Naive thymus-derived CD8-positive, alpha-beta T cell (primary cell): ENCODE data around the gene SLC2A13. TPM values are rescaled to one million over a fixed set of nuclear protein-coding genes. Genes with fewer than 3 reads are reported as not detected.

Experiments used
- ATAC-seq, 2 donors: fragments of 150-1000 bp; cut with Tn5 transposase in 1 of 2; sonication (Bioruptor Pico), chemical (Tn5 transposase) in 1 of 2; 1 replicate in 1 of 2; 2 replicates in 1 of 2; pipeline ENCODE4 v1.10.0; 2021; ENCODE audit warnings: mild to moderate bottlenecking in 2 of 2, moderate library complexity in 2 of 2
- POLR2A ChIA-PET: fragments of 350-600 bp; sonication (Branson Sonifier 250); formaldehyde crosslinking; loops from one replicate; lab custom pipeline; 2021; ENCODE audit warnings: antibody characterized with exemption; lab: Charles Lee
- DNase-seq, 10 donors: peaks; one replicate each; pipeline versions ENCODE4 v3.0.0 to v3.0.0-alpha.2; 2020 to 2022
- H3K27ac Mint-ChIP-seq, 10 donors: one replicate each; pipeline ENCODE4 v1.8.0; 2020 to 2022; ENCODE audit warnings: mild to moderate bottlenecking in 10 of 10, mixed read lengths in 10 of 10, moderate library complexity in 4 of 10, inconsistent platforms in 1 of 10
- H3K27me3 Mint-ChIP-seq, 5 donors: one replicate each; pipeline ENCODE4 v1.8.0; 2021 to 2022; ENCODE audit warnings: mixed read lengths in 5 of 5
- H3K36me3 Mint-ChIP-seq, 3 donors: one replicate each; pipeline ENCODE4 v1.8.0; 2020 to 2022; ENCODE audit warnings: mixed read lengths in 3 of 3, mild to moderate bottlenecking in 2 of 3, inconsistent platforms in 1 of 3
- H3K4me1 Mint-ChIP-seq, 4 donors: one replicate each; pipeline ENCODE4 v1.8.0; 2021 to 2022; ENCODE audit warnings: mixed read lengths in 4 of 4
- H3K4me3 Mint-ChIP-seq, 10 donors: one replicate each; pipeline ENCODE4 v1.8.0; 2020 to 2022; ENCODE audit warnings: mild to moderate bottlenecking in 10 of 10, mixed read lengths in 10 of 10, moderate library complexity in 6 of 10, inconsistent platforms in 1 of 10
- H3K9me3 Mint-ChIP-seq, 9 donors: one replicate each; pipeline ENCODE4 v1.8.0; 2020 to 2022; ENCODE audit warnings: mixed read lengths in 9 of 9, mild to moderate bottlenecking in 3 of 9, inconsistent platforms in 1 of 9, moderate library complexity in 1 of 9
- polyA plus RNA-seq, 3 donors: library from polyadenylated mRNA; unstranded; fragments of 300-500 nt; fragmentation: Illumina TruSeq; gene quantifications; one replicate each; pipeline ENCODE4 v1.2.3, GENCODE V29; 2021
- total RNA-seq, 8 experiments: library from RNA in 2 of 8; stranded (reverse) in 2 of 8; gene quantifications; one replicate each; pipeline ENCODE4 v1.2.3 and lab custom pipeline; 2021 to 2026

The SLC2A13 gene
- total and polyA plus RNA-seq, 5 experiments from 2014 or later: 1.4 to 7.6 (median 1.6) TPM

DNA sequence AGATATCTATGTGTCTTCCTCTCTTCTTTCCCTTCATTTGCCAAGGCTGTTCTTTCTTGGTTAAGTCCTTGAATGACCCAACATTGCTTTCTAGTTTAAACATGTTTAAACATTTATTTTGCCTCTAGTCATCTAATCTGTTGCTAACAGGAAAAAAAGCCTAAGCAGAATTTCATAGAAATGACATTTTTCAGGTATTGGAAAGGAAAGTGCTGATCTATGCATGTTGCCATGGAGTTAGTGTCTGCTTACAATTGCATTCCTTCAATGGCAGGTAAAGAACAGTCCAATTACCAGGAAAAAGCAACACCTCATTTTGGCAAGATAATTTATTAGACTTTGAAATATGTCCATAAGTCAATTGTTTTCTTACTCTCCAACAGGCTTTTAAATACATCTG, 21.5 kb upstream of the SLC2A13 start:
- H3K36me3 Mint-ChIP-seq: no peaks in the 10 kb centered on the region
- POLR2A ChIA-PET: no interaction called here
- DNase-seq (no peak), ATAC-seq (no peak)
- no peak overlapping the region for H3K4me3 Mint-ChIP-seq
- H3K9me3 Mint-ChIP-seq: no peaks in the 10 kb centered on the region
- H3K27me3 Mint-ChIP-seq: peaks cover 0 to 6% (median 4%) of the 10 kb centered on the region in 5 donors
- H3K4me1 Mint-ChIP-seq: no peaks in the 10 kb centered on the region
- no peak overlapping the region for H3K27ac Mint-ChIP-seq

DNA sequence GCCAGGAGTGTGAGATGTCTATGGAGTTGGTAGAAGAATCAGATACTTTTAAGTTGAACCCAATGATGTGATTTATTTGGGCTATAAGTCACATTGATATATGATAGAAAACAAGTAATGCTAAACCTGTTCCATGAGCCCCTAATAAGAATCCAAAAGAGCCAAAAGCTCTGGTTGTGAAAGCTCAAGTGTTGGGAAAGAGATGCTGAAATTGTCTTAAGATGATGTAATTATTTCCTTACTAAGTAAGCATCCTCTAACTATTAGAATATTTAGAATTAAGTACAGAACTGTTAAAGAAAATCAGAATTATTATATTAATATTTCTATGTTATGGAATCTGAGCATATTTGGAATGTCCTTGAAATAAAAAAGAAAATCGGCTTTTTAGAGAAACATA, 17.6 kb upstream of the SLC2A13 start:
- Mint-ChIP-seq H3K9me3 (no peaks in the 10 kb centered on the region), H3K27me3 (peaks cover 0 to 11% (median 3%) of the 10 kb centered on the region in 5 donors), H3K36me3 (no peaks in the 10 kb centered on the region), H3K4me1 (no peaks in the 10 kb centered on the region), H3K27ac (no peak overlapping the region), H3K4me3 (no peak overlapping the region)
- DNase-seq (no peak), ATAC-seq (no peak)
- POLR2A ChIA-PET: no interaction called here

- Mint-ChIP-seq H3K4me3 (no peak overlapping the region), H3K9me3 (no peaks in the 10 kb centered on the region), H3K36me3 (no peaks in the 10 kb centered on the region), H3K27me3 (peaks cover 0 to 14% (median 3%) of the 10 kb centered on the region in 5 donors), H3K27ac (no peak overlapping the region), H3K4me1 (no peaks in the 10 kb centered on the region)
- DNase-seq (no peak), ATAC-seq (no peak)
- POLR2A ChIA-PET: no interaction called here
Measured at GRCh38 chr12:40122842-40123241, 17.0 kb upstream of the SLC2A13 start.

- DNase-seq (no peak), ATAC-seq (no peak)
- peaks cover 2 to 29% (median 3%) of the 10 kb centered on the region in 5 donors for H3K27me3 Mint-ChIP-seq
- H3K27ac Mint-ChIP-seq: no peak overlapping the region
- H3K36me3 Mint-ChIP-seq: no peaks in the 10 kb centered on the region
- POLR2A ChIA-PET: interaction anchor here (1.8 kb wide), 1 partner anchor 11 kb away, joined by 10 read pairs; the partner anchor contains the start of gene SLC2A13
- no peak overlapping the region for H3K4me3 Mint-ChIP-seq
- H3K4me1 Mint-ChIP-seq: no peaks in the 10 kb centered on the region
- H3K9me3 Mint-ChIP-seq: no peaks in the 10 kb centered on the region
Measured at GRCh38 chr12:40117818-40118217, 11.9 kb upstream of the SLC2A13 start.

DNA sequence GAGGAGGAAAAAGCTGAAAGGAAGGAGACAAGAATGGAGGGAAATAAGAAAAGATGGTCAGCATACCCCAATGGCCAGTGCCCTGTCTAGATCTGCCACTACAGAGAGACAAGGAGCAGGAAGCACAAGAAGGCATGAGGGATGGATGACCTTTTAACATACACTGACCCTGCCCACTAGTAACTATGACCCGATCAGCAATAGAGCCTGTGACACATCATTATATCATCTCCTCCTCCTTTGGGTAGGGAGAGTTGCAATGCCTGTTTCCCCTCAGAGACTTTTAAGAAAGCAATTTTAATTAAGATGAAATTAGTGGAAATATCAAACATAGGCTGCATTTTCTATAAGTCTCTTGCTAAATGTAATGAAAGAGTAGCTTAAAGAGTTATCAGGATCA, 4.7 kb upstream of the SLC2A13 start:
- DNase-seq (no peak), ATAC-seq (no peak)
- no peak overlapping the region for H3K4me3 Mint-ChIP-seq
- H3K4me1 Mint-ChIP-seq: peaks cover 6 to 16% (median 16%) of the 10 kb centered on the region in 4 donors
- no peaks in the 10 kb centered on the region for H3K9me3 Mint-ChIP-seq
- H3K27me3 Mint-ChIP-seq: peaks cover 0 to 6% (median 0%) of the 10 kb centered on the region in 5 donors
- H3K27ac Mint-ChIP-seq: no peak overlapping the region
- no peaks in the 10 kb centered on the region for H3K36me3 Mint-ChIP-seq
- POLR2A ChIA-PET: interaction anchor here (0.7 kb wide), 1 partner anchor 278 kb away, joined by 4 read pairs; no protein-coding TSS in a partner anchor

- peaks cover 0 to 6% (median 0%) of the 10 kb centered on the region in 5 donors for H3K27me3 Mint-ChIP-seq
- POLR2A ChIA-PET: interaction anchor here (0.9 to 4.0 kb wide), 2 partner anchors 11 to 97 kb away, joined by 3 to 10 read pairs; no protein-coding TSS in a partner anchor
- ATAC-seq (no peak), DNase-seq (no peak)
- peaks cover 14 to 34% (median 32%) of the 10 kb centered on the region in 4 donors for H3K4me1 Mint-ChIP-seq
- H3K9me3 Mint-ChIP-seq: no peaks in the 10 kb centered on the region
- peak overlapping the region in 6 of 10 donors; percentile 81 to 97 (median 91) for H3K4me3 Mint-ChIP-seq
- H3K27ac Mint-ChIP-seq: peak overlapping the region in 6 of 10 donors; percentile 58 to 84 (median 72)
- H3K36me3 Mint-ChIP-seq: no peaks in the 10 kb centered on the region
Measured at GRCh38 chr12:40107803-40108620, 2.1 kb upstream of the SLC2A13 start.

DNA sequence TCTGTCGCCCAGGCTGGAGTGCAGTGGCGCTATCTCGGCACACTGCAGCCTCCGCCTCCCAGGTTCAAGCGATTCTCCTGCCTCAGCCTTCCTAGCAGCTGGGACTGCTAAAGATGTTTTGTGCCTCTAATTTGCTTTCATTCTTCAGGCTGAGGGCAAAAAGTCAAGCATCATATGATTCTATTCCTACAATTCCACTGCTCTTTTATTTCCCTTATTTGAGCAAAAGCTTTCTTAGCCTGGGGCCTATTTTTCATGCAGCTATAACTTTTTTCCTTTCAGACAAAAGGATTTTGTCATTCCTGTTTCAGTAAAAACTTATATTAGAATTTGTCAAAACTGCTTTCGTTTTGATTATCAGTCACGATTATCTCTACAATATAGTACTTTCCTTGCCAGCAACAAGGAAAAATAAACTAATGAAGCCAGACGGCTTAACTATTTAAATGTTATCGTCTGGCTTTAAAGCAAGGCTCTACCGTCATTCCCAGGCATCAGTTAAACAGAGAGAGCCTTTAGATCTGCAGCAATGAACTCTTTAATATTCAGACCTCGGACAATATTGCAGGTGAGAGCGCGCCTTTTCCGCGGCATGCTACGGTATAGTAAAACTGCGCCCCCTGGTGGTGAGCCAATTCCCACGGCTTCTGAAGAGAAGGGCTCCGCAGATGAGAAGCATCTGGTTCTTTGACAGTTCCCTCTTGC, 1.4 kb upstream of the SLC2A13 start:
- Mint-ChIP-seq H3K4me3 (peak overlapping the region; percentile 81 to 97 (median 90)), H3K9me3 (no peaks in the 10 kb centered on the region), H3K27ac (peak overlapping the region; percentile 58 to 84 (median 75)), H3K27me3 (peaks cover 0 to 6% (median 0%) of the 10 kb centered on the region in 5 donors), H3K36me3 (no peaks in the 10 kb centered on the region), H3K4me1 (peaks cover 14 to 36% (median 34%) of the 10 kb centered on the region in 4 donors)
- ATAC-seq: peak; percentile 37 to 50
- POLR2A ChIA-PET: interaction anchor here (4.0 kb wide), 1 partner anchor 11 kb away, joined by 10 read pairs; no protein-coding TSS in a partner anchor
- DNase-seq: peak; percentile 65 to 91 (median 84)

DNA sequence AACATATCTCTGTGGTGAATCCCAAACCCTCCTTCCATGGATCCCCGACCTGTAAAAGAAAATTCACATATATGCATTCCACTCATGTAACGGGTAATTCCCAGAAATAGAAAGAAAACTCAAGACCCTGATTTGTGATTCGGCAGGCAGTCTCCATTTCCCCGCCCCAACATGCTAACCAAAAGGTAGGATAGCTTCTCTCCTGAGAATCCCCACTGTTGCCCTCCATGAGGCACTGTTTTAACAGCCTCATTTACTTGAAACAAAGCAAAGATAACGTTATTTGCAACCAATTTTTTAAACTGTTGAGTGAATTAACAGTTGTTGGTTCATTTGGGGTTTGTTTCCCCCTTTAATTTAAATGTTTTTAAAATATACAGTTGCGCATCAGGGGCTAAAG, 774 bp upstream of the SLC2A13 start:
- Mint-ChIP-seq H3K4me1 (peaks cover 15 to 42% (median 36%) of the 10 kb centered on the region in 4 donors), H3K27me3 (peaks cover 0 to 6% (median 0%) of the 10 kb centered on the region in 5 donors), H3K27ac (peak overlapping the region; percentile 58 to 92 (median 78)), H3K9me3 (no peaks in the 10 kb centered on the region), H3K36me3 (no peaks in the 10 kb centered on the region), H3K4me3 (peak overlapping the region; percentile 81 to 97 (median 90))
- peak in 1 of 10 donors; percentile 2 for DNase-seq
- no peak for ATAC-seq
- POLR2A ChIA-PET: interaction anchor here (4.0 kb wide), 1 partner anchor 12 kb away, joined by 10 read pairs; no protein-coding TSS in a partner anchor

DNA sequence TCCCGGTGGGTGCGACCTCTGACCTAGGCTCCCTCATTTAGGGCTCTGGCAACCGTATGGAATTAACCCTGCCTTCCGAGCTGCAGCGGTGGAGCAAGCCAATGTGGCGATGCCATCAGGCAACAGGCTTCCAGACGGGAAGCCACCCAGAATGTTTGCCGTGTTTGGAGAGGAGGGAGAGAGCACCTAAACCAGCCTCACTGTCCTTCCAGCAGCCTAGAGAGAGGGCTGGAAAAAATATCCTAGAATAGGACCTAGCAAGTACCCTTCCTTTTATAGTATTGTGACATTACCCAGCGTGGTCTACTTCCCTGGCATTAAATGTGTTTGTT, 287 bp upstream of the SLC2A13 start:
- no peak for DNase-seq
- Mint-ChIP-seq H3K4me3 (peak overlapping the region; percentile 81 to 97 (median 90)), H3K9me3 (no peaks in the 10 kb centered on the region), H3K4me1 (peaks cover 17 to 47% (median 36%) of the 10 kb centered on the region in 4 donors), H3K27me3 (peaks cover 0 to 6% (median 0%) of the 10 kb centered on the region in 5 donors), H3K27ac (peak overlapping the region; percentile 58 to 92 (median 77)), H3K36me3 (no peaks in the 10 kb centered on the region)
- POLR2A ChIA-PET: interaction anchor here (1.2 to 4.0 kb wide), 2 partner anchors 12 to 487 kb away, joined by 6 to 10 read pairs; partner anchors contain the start of gene ABCD2
- no peak for ATAC-seq

DNA sequence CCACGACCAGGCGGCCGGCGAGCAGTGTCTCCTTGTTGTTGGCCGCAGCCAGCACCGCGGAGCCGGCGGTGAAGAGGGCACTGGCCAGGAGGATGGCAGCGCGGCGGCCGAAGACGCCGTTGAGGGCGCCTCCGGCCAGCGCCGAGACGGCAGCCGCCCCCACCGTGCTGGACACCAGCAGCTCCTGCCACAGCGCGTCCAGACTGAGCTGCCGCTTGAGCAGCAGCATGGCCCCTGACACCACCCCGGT, 691 bp downstream of the SLC2A13 start:
- Mint-ChIP-seq H3K4me3 (peak overlapping the region in 9 of 10 donors; percentile 72 to 97 (median 85)), H3K4me1 (peaks cover 17 to 49% (median 36%) of the 10 kb centered on the region in 4 donors), H3K36me3 (no peaks in the 10 kb centered on the region), H3K27ac (no peak overlapping the region), H3K9me3 (no peaks in the 10 kb centered on the region), H3K27me3 (peaks cover 0 to 6% (median 0%) of the 10 kb centered on the region in 5 donors)
- no peak for ATAC-seq
- POLR2A ChIA-PET: interaction anchor here (1.2 to 4.0 kb wide), 2 partner anchors 13 to 486 kb away, joined by 6 to 10 read pairs; partner anchors contain the start of gene ABCD2
- DNase-seq: no peak

GRCh38 chr12:40104461-40105264, 1.2 kb downstream of the SLC2A13 start:
- Mint-ChIP-seq H3K36me3 (no peaks in the 10 kb centered on the region), H3K27ac (peak overlapping the region in 9 of 10 donors; percentile 14 to 85 (median 60))
- POLR2A ChIA-PET: interaction anchor here (4.0 kb wide), 1 partner anchor 14 kb away, joined by 10 read pairs; no protein-coding TSS in a partner anchor

GRCh38 chr12:40103043-40103442, 2.8 kb downstream of the SLC2A13 start:
- H3K4me3 Mint-ChIP-seq: peak overlapping the region in 2 of 10 donors; percentile 8 to 85

More at GRCh38 chr12:40104461-40105264, 1.2 kb downstream of the SLC2A13 start:
- peaks cover 0 to 5% (median 0%) of the 10 kb centered on the region in 5 donors for H3K27me3 Mint-ChIP-seq
- peaks cover 17 to 49% (median 36%) of the 10 kb centered on the region in 4 donors for H3K4me1 Mint-ChIP-seq
- peak in 2 of 10 donors; percentile 3 to 4 for DNase-seq
- peak overlapping the region; percentile 72 to 97 (median 84) for H3K4me3 Mint-ChIP-seq
- no peak for ATAC-seq
- H3K9me3 Mint-ChIP-seq: no peaks in the 10 kb centered on the region

More at GRCh38 chr12:40103043-40103442, 2.8 kb downstream of the SLC2A13 start:
- H3K27me3 Mint-ChIP-seq: no peaks in the 10 kb centered on the region
- H3K9me3 Mint-ChIP-seq: no peaks in the 10 kb centered on the region
- H3K27ac Mint-ChIP-seq: peak overlapping the region in 1 of 10 donors; percentile 15
- H3K4me1 Mint-ChIP-seq: peaks cover 17 to 49% (median 36%) of the 10 kb centered on the region in 4 donors
- POLR2A ChIA-PET: no interaction called here
- DNase-seq: no peak
- ATAC-seq: no peak
- H3K36me3 Mint-ChIP-seq: no peaks in the 10 kb centered on the region
